Mesendoderm (in vitro differentiated cells): ENCODE results near the gene S1PR3.
A peak's percentile ranks its signal among the peaks of the same experiment; 100 is the strongest.

Experiments
- DNase-seq: peaks from one replicate; pipeline ENCODE4 v3.0.0; 2013
- H2AK5ac ChIP-seq: 2 replicates; pipeline ENCODE4 v1.6.1; 2013; ENCODE audit warnings: low read length, inconsistent platforms
- H2BK120ac ChIP-seq: 2 replicates; pipeline ENCODE4 v1.6.1; 2013; ENCODE audit warnings: low read depth, mild to moderate bottlenecking, low read length, moderate library complexity, mixed read lengths
- H2BK15ac ChIP-seq: replicated peaks from 2 replicates; pipeline ENCODE4 v1.6.1; 2013; ENCODE audit warnings: low read depth, mild to moderate bottlenecking, moderate library complexity
- H2BK5ac ChIP-seq: 2 replicates; pipeline ENCODE4 v1.6.1; 2013; ENCODE audit warnings: low read length, inconsistent platforms
- H3K18ac ChIP-seq: 2 replicates; pipeline ENCODE4 v1.6.1; 2013; ENCODE audit warnings: mild to moderate bottlenecking, low read length, mixed read lengths
- H3K23ac ChIP-seq: one replicate; pipeline ENCODE4 v1.6.1; 2013; ENCODE audit warnings: low read length
- H3K27ac ChIP-seq: 2 replicates; pipeline ENCODE4 v1.5.1; 2013; ENCODE audit warnings: low read depth, mild to moderate bottlenecking, inconsistent platforms, low read length, moderate library complexity
- H3K27me3 ChIP-seq: 2 replicates; pipeline ENCODE4 v1.6.1; 2013; ENCODE audit warnings: low read length, control low read depth, mild to moderate bottlenecking, inconsistent platforms; ENCODE audit not compliant: insufficient read depth, poor library complexity
- H3K36me3 ChIP-seq: 2 replicates; pipeline ENCODE4 v1.6.1; 2013; ENCODE audit warnings: low read length, inconsistent platforms; ENCODE audit not compliant: control insufficient read depth, insufficient read depth
- H3K4ac ChIP-seq: one replicate; pipeline ENCODE4 v1.6.1; 2013; ENCODE audit warnings: low read depth, mild to moderate bottlenecking, low read length, moderate library complexity
- H3K4me1 ChIP-seq: 2 replicates; pipeline ENCODE4 v1.6.1; 2013; ENCODE audit warnings: low read depth, low read length, inconsistent platforms; ENCODE audit not compliant: control insufficient read depth
- H3K4me2 ChIP-seq: 2 replicates; pipeline ENCODE4 v1.6.1; 2013; ENCODE audit warnings: low read length
- H3K4me3 ChIP-seq: 2 replicates; pipeline ENCODE4 v1.5.1; 2013; ENCODE audit warnings: mild to moderate bottlenecking, low read length
- H3K56ac ChIP-seq: one replicate; pipeline ENCODE4 v1.6.1; 2013; ENCODE audit warnings: low read length
- H3K79me1 ChIP-seq: 2 replicates; pipeline ENCODE4 v1.6.1; 2013; ENCODE audit warnings: low read length, inconsistent platforms
- H3K79me2 ChIP-seq: 2 replicates; pipeline ENCODE4 v1.6.1; 2013; ENCODE audit warnings: mild to moderate bottlenecking, low read length; ENCODE audit not compliant: control insufficient read depth, insufficient read depth
- H3K9ac ChIP-seq: 2 replicates; pipeline ENCODE4 v1.6.1; 2013; ENCODE audit warnings: low read length, inconsistent platforms
- H4K5ac ChIP-seq: one replicate; pipeline ENCODE4 v1.6.1; 2013; ENCODE audit warnings: low read length
- H4K8ac ChIP-seq: one replicate; pipeline ENCODE4 v1.6.1; 2013; ENCODE audit warnings: low read depth, mild to moderate bottlenecking, control low read depth, low read length, moderate library complexity
- WGBS: extraction: QIAGEN DNeasy Blood & Tissue Kit; methylation state at CpG from one replicate; pipeline ENCODE4 v1.1.7; 2013; ENCODE audit warnings: low lambda C conversion rate, missing lambda C conversion rate; ENCODE audit not compliant: insufficient coverage; ENCODE audit errors: extremely low coverage; 5-methylcytosine and 5-hydroxymethylcytosine counted together

The S1PR3 gene

GRCh38 chr9:88972401-88972800 is 18.9 kb upstream of the S1PR3 start:
- whole genome bisulfite sequencing = no CpG with 5 or more reads among the region's 4 CpGs
- Histone ChIP-seq H3K4ac (no peak overlapping the region), H3K36me3 (no peaks in the 10 kb centered on the region), H3K4me1 (no peaks in the 10 kb centered on the region), H4K5ac (no peak overlapping the region), H2BK15ac (no peak overlapping the region), H3K9ac (no peak overlapping the region), H3K4me3 (no peak overlapping the region), H3K27ac (no peak overlapping the region), H4K8ac (no peak overlapping the region), H3K27me3 (no peaks in the 10 kb centered on the region), H3K56ac (no peak overlapping the region), H3K79me2 (no peaks in the 10 kb centered on the region), H3K4me2 (no peak overlapping the region), H2AK5ac (no peak overlapping the region), H3K23ac (no peak overlapping the region), H3K79me1 (no peaks in the 10 kb centered on the region), H3K18ac (no peak overlapping the region), H2BK5ac (no peak overlapping the region), H2BK120ac (no peak overlapping the region)
- no peak for DNase-seq

- H3K18ac ChIP-seq = no peak overlapping the region
- peak overlapping the region; percentile 20 for H2BK5ac ChIP-seq
- H3K79me2 ChIP-seq = no peaks in the 10 kb centered on the region
- H3K36me3 ChIP-seq = no peaks in the 10 kb centered on the region
- H4K5ac ChIP-seq = no peak overlapping the region
- no peaks in the 10 kb centered on the region for H3K4me1 ChIP-seq
- DNase-seq = peak; percentile 64
- no peak overlapping the region for H3K27ac ChIP-seq
- H4K8ac ChIP-seq = no peak overlapping the region
- no peak overlapping the region for H3K56ac ChIP-seq
- H3K4me3 ChIP-seq = no peak overlapping the region
- no peak overlapping the region for H3K4ac ChIP-seq
- WGBS = no CpG with 5 or more reads among the region's 12 CpGs
- no peaks in the 10 kb centered on the region for H3K27me3 ChIP-seq
- H3K9ac ChIP-seq = no peak overlapping the region
- peak overlapping the region; percentile 29 for H2AK5ac ChIP-seq
- no peak overlapping the region for H2BK15ac ChIP-seq
- no peak overlapping the region for H2BK120ac ChIP-seq
- no peaks in the 10 kb centered on the region for H3K79me1 ChIP-seq
- no peak overlapping the region for H3K4me2 ChIP-seq
- H3K23ac ChIP-seq = no peak overlapping the region
Measured at GRCh38 chr9:88973281-88974045, 17.8 kb upstream of the S1PR3 start.

- no peak overlapping the region for H3K18ac ChIP-seq
- no peak overlapping the region for H2AK5ac ChIP-seq
- H3K27me3 ChIP-seq = no peaks in the 10 kb centered on the region
- H3K4me2 ChIP-seq = no peak overlapping the region
- no peak overlapping the region for H3K23ac ChIP-seq
- no peak overlapping the region for H3K56ac ChIP-seq
- DNase-seq = no peak
- H2BK5ac ChIP-seq = no peak overlapping the region
- no peaks in the 10 kb centered on the region for H3K79me1 ChIP-seq
- no peak overlapping the region for H3K4ac ChIP-seq
- no peaks in the 10 kb centered on the region for H3K36me3 ChIP-seq
- H4K8ac ChIP-seq = no peak overlapping the region
- no peak overlapping the region for H3K4me3 ChIP-seq
- no peaks in the 10 kb centered on the region for H3K79me2 ChIP-seq
- no peaks in the 10 kb centered on the region for H3K4me1 ChIP-seq
- WGBS = no CpG with 5 or more reads among the region's 7 CpGs
- no peak overlapping the region for H3K9ac ChIP-seq
- no peak overlapping the region for H2BK120ac ChIP-seq
- no peak overlapping the region for H3K27ac ChIP-seq
- no peak overlapping the region for H4K5ac ChIP-seq
- H2BK15ac ChIP-seq = no peak overlapping the region
Measured at GRCh38 chr9:88974641-88975040, 16.6 kb upstream of the S1PR3 start.

- no peak overlapping the region for H3K4me3 ChIP-seq
- no peak overlapping the region for H3K9ac ChIP-seq
- H3K56ac ChIP-seq = no peak overlapping the region
- no peak for DNase-seq
- H2BK120ac ChIP-seq = no peak overlapping the region
- no peak overlapping the region for H2BK5ac ChIP-seq
- H3K4ac ChIP-seq = no peak overlapping the region
- no peaks in the 10 kb centered on the region for H3K36me3 ChIP-seq
- no peak overlapping the region for H2AK5ac ChIP-seq
- no peak overlapping the region for H4K5ac ChIP-seq
- H2BK15ac ChIP-seq = no peak overlapping the region
- no peak overlapping the region for H3K18ac ChIP-seq
- no peaks in the 10 kb centered on the region for H3K79me2 ChIP-seq
- no peaks in the 10 kb centered on the region for H3K79me1 ChIP-seq
- H3K4me2 ChIP-seq = no peak overlapping the region
- H3K27me3 ChIP-seq = no peaks in the 10 kb centered on the region
- WGBS = no CpG with 5 or more reads among the region's 8 CpGs
- H3K4me1 ChIP-seq = no peaks in the 10 kb centered on the region
- H3K23ac ChIP-seq = no peak overlapping the region
- no peak overlapping the region for H3K27ac ChIP-seq
- no peak overlapping the region for H4K8ac ChIP-seq
Measured at GRCh38 chr9:88975966-88976889, 15.0 kb upstream of the S1PR3 start.

- no CpG with 5 or more reads among the region's 5 CpGs for WGBS
- DNase-seq = no peak
- Histone ChIP-seq H2BK15ac (no peak overlapping the region), H3K36me3 (no peaks in the 10 kb centered on the region), H2BK5ac (no peak overlapping the region), H3K4me1 (no peaks in the 10 kb centered on the region), H3K9ac (no peak overlapping the region), H3K27me3 (no peaks in the 10 kb centered on the region), H3K56ac (no peak overlapping the region), H3K18ac (no peak overlapping the region), H4K8ac (no peak overlapping the region), H4K5ac (no peak overlapping the region), H3K4me2 (no peak overlapping the region), H3K27ac (no peak overlapping the region), H3K4me3 (no peak overlapping the region), H2AK5ac (no peak overlapping the region), H3K79me1 (no peaks in the 10 kb centered on the region), H3K4ac (no peak overlapping the region), H3K23ac (no peak overlapping the region), H2BK120ac (no peak overlapping the region), H3K79me2 (no peaks in the 10 kb centered on the region)
Measured at GRCh38 chr9:88976890-88977257, 14.4 kb upstream of the S1PR3 start.
